Smooth muscle cell (in vitro differentiated cells): ENCODE results near the gene FAHD2A. TPM values are rescaled to one million over a fixed set of nuclear protein-coding genes. Genes with fewer than 3 reads are reported as not detected.

Experiments
- DNase-seq: peaks from one replicate; lab custom pipeline; 2025; ENCODE audit not compliant: unreplicated experiment; lab: John Stamatoyannopoulos, UW
- H2AFZ ChIP-seq: fragments of 200-600 bp; sonication (generic); 2 replicates; pipeline ENCODE4 v1.6.0; 2016; ENCODE audit warnings: antibody characterized with exemption, low read depth, mild to moderate bottlenecking
- H3F3A ChIP-seq: fragments of 200-600 bp; sonication (generic); 2 replicates; pipeline ENCODE4 v1.6.0; 2017; ENCODE audit warnings: antibody characterized with exemption, low read depth
- H3K27ac ChIP-seq: fragments of 200-600 bp; sonication (generic); 2 replicates; pipeline ENCODE4 v1.5.1; 2016; ENCODE audit warnings: low read depth, mild to moderate bottlenecking
- H3K27me3 ChIP-seq: fragments of 200-600 bp; sonication (generic); 2 replicates; pipeline ENCODE4 v1.6.1; 2016; ENCODE audit warnings: low read depth, mild to moderate bottlenecking
- H3K36me3 ChIP-seq: fragments of 200-600 bp; sonication (generic); 2 replicates; pipeline ENCODE4 v1.5.1; 2016; ENCODE audit warnings: low read depth
- H3K4me1 ChIP-seq: fragments of 200-600 bp; sonication (generic); 2 replicates; pipeline ENCODE4 v1.5.1; 2016; ENCODE audit warnings: low read depth
- H3K4me2 ChIP-seq: fragments of 200-600 bp; sonication (generic); 2 replicates; pipeline ENCODE4 v1.6.0; 2016; ENCODE audit warnings: mild to moderate bottlenecking
- H3K4me3 ChIP-seq: fragments of 200-600 bp; sonication (generic); 2 replicates; pipeline ENCODE4 v1.5.1; 2016; ENCODE audit warnings: mild to moderate bottlenecking
- H3K79me2 ChIP-seq: fragments of 200-600 bp; sonication (generic); 2 replicates; pipeline ENCODE4 v1.6.0; 2016; ENCODE audit warnings: low read depth, mild to moderate bottlenecking
- H3K9ac ChIP-seq: fragments of 200-600 bp; sonication (generic); 2 replicates; pipeline ENCODE4 v1.6.0; 2016; ENCODE audit warnings: low read depth
- H3K9me3 ChIP-seq: fragments of 200-600 bp; sonication (generic); replicated peaks from 2 replicates; pipeline ENCODE4 v1.5.1; 2016; ENCODE audit warnings: low read depth
- H4K20me1 ChIP-seq: fragments of 200-600 bp; sonication (generic); 2 replicates; pipeline ENCODE4 v1.6.0; 2016; ENCODE audit warnings: low read depth
- WGBS: methylation state at CpG from one replicate; pipeline ENCODE4 v1.1.7; 2016; ENCODE audit warnings: low lambda C conversion rate; 5-methylcytosine and 5-hydroxymethylcytosine counted together
- polyA plus RNA-seq: library from polyadenylated mRNA; unstranded; fragments of >200 nt; fragmentation: Nextera tagmentation; extraction: Ambion mirVana; gene quantifications from 2 replicates; pipeline ENCODE4 v1.2.1, GENCODE V29; 2016
- total RNA-seq: library from RNA; depleted of rRNA; stranded (reverse); fragments of >200 nt; gene quantifications from 2 replicates; pipeline ENCODE4 v1.2.3, GENCODE V29; 2014
- TF ChIP-seq, protein P1 (sequence below): fragments of 200-600 bp; sonication (generic); IDR thresholded peaks from 2 replicates; pipeline ENCODE4 v1.5.1; 2017; ENCODE audit warnings: borderline replicate concordance, mild to moderate bottlenecking, antibody characterized with exemption; ENCODE audit not compliant: insufficient read depth, poor library complexity, severe bottlenecking

FAHD2A gene
- total and polyA plus RNA-seq, 2 experiments from 2014 or later = 32.2 to 44.6 TPM

- no peak overlapping the region for H2AFZ ChIP-seq
- WGBS = 88% methylated on average over 4 of the region's 4 CpGs
- TF ChIP-seq, protein P1, sequence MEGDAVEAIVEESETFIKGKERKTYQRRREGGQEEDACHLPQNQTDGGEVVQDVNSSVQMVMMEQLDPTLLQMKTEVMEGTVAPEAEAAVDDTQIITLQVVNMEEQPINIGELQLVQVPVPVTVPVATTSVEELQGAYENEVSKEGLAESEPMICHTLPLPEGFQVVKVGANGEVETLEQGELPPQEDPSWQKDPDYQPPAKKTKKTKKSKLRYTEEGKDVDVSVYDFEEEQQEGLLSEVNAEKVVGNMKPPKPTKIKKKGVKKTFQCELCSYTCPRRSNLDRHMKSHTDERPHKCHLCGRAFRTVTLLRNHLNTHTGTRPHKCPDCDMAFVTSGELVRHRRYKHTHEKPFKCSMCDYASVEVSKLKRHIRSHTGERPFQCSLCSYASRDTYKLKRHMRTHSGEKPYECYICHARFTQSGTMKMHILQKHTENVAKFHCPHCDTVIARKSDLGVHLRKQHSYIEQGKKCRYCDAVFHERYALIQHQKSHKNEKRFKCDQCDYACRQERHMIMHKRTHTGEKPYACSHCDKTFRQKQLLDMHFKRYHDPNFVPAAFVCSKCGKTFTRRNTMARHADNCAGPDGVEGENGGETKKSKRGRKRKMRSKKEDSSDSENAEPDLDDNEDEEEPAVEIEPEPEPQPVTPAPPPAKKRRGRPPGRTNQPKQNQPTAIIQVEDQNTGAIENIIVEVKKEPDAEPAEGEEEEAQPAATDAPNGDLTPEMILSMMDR = no peak
Measured at GRCh38 chr2:95390272-95390880, 12.1 kb upstream of the FAHD2A start.

GRCh38 chr2:95390881-95391321 is 11.6 kb upstream of the FAHD2A start:
- H4K20me1 ChIP-seq = no peaks in the 10 kb centered on the region
- 94% methylated on average over 11 of the region's 11 CpGs for WGBS
- no peaks in the 10 kb centered on the region for H3F3A ChIP-seq
- no peaks in the 10 kb centered on the region for H3K36me3 ChIP-seq
- TF ChIP-seq, protein P1 = no peak
- no peaks in the 10 kb centered on the region for H3K4me1 ChIP-seq
- no peak overlapping the region for H3K4me2 ChIP-seq
- no peaks in the 10 kb centered on the region for H3K27me3 ChIP-seq
- no peak overlapping the region for H3K9ac ChIP-seq
- no peak overlapping the region for H3K4me3 ChIP-seq
- H2AFZ ChIP-seq = no peak overlapping the region
- no peaks in the 10 kb centered on the region for H3K79me2 ChIP-seq
- H3K9me3 ChIP-seq = no peaks in the 10 kb centered on the region
- DNase-seq = no peak
- no peak overlapping the region for H3K27ac ChIP-seq

More at GRCh38 chr2:95390272-95390880, 12.1 kb upstream of the FAHD2A start:
- Histone ChIP-seq H3K36me3 (no peaks in the 10 kb centered on the region), H3K4me1 (no peaks in the 10 kb centered on the region), H4K20me1 (no peaks in the 10 kb centered on the region), H3K9me3 (no peaks in the 10 kb centered on the region), H3K27me3 (no peaks in the 10 kb centered on the region), H3F3A (no peaks in the 10 kb centered on the region), H3K27ac (no peak overlapping the region), H3K9ac (no peak overlapping the region), H3K4me2 (no peak overlapping the region), H3K79me2 (no peaks in the 10 kb centered on the region), H3K4me3 (no peak overlapping the region)
- DNase-seq = no peak

- no peaks in the 10 kb centered on the region for H3K9me3 ChIP-seq
- TF ChIP-seq, protein P1 = no peak
- no peak overlapping the region for H3K9ac ChIP-seq
- H4K20me1 ChIP-seq = no peaks in the 10 kb centered on the region
- H3K27me3 ChIP-seq = no peaks in the 10 kb centered on the region
- no peak for DNase-seq
- no peaks in the 10 kb centered on the region for H3F3A ChIP-seq
- H2AFZ ChIP-seq = no peak overlapping the region
- H3K4me3 ChIP-seq = no peak overlapping the region
- no peak overlapping the region for H3K27ac ChIP-seq
- H3K4me1 ChIP-seq = no peaks in the 10 kb centered on the region
- no peaks in the 10 kb centered on the region for H3K36me3 ChIP-seq
- 71% methylated on average over 8 of the region's 8 CpGs for WGBS
- no peaks in the 10 kb centered on the region for H3K79me2 ChIP-seq
- no peak overlapping the region for H3K4me2 ChIP-seq
Measured at GRCh38 chr2:95391641-95392310, 10.7 kb upstream of the FAHD2A start.
